Left kidney (tissue), 2 donors: Measurements from ENCODE around the gene HAND2. TPM values are rescaled to one million over a fixed set of nuclear protein-coding genes. Genes with fewer than 3 reads are reported as not detected.

Experiments used
- DNase-seq: peaks from one replicate; pipeline ENCODE4 v3.0.0-alpha.2; 2013
- polyA plus RNA-seq: library from polyadenylated mRNA; unstranded; fragments of 120-200 nt; gene quantifications from one replicate; pipeline ENCODE4 v1.2.1, GENCODE V29; 2013; ENCODE audit not compliant: insufficient read length

The HAND2 gene
- polyA plus RNA-seq, 1 donor, result not detected

DNA sequence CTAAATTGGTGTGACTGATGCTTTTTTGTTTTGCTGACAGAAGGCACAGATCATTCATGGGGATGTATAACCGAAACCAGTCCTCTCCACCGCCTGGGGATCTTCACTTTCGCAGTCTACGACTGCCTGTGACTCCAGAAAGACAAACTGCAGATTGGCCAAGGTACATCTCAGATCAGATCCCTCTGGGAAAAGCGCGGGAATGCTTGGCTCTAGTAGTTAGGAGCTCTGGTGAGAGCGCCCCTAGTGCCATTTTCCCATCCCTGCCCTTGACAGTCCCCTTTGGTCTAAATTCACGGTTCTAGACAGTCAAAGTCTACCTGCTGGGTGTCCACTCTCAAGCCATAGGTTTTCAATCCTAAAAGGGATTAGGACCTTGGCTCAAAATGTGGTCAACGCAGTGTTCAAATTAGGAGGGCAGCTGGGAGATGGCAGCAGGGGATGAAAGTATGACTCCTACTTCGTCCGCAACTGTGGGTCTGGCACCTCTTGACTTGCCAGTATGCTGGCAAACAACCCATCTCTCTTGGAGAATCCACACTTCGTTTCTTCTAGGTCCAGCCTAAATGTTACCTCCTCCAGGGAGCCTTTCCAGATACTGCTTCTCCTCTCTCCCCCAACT, 6.9 kb upstream of the HAND2 start:
- DNase-seq, result no peak

DNA sequence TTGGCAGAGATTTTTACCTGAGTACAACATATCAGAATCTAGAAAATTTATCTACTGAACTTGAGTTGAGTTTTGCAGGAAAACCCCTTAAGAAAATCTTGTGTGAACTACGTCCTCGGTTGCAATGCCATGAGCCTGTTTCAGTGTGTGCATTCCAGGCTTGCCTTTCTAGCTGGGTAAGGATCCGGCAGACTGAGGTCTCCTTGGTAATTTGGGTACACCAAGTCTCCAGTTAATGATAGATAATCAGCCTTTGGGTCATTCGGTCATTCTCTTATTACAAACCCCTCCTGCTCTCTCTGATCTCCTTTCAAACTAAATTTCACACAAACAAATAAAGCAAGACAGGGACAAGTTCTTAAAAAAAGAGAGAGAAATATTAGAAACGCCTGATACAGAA, 5.9 kb upstream of the HAND2 start:
- DNase-seq, result no peak

DNA sequence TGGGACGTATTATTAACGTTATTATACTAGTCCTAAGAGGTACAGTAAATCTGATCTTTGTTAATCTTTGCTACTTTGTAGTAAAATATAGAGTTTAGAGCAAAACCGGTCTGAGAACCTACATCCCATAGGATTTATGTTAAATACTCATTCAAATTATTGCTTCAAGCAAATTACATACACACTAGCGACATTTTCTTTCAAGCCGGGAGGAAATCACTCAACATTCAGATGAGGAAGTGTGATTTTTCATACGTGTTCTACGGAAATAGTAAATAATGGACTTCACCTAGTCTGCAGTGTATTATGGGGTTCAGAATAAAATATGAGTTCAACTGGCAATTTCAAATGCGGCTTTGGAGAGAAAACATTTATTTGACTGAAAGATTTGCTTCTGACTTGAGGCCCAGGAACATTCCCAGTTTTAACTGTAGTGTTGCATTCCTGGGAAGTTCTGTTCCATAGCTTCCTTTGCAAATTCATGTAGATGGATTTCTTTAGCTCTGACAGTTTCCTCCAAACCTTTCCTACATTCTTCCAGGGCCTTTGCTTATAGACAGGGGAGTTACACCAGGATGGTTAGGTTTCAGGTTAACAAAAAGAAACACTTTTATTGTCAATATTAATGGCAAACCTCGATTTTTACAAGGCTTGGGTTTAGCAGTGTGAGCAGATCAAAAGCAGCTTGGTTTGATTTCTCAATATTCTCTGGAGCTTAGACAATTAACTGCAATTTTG, 5.3 kb upstream of the HAND2 start:
- no peak for DNase-seq

DNA sequence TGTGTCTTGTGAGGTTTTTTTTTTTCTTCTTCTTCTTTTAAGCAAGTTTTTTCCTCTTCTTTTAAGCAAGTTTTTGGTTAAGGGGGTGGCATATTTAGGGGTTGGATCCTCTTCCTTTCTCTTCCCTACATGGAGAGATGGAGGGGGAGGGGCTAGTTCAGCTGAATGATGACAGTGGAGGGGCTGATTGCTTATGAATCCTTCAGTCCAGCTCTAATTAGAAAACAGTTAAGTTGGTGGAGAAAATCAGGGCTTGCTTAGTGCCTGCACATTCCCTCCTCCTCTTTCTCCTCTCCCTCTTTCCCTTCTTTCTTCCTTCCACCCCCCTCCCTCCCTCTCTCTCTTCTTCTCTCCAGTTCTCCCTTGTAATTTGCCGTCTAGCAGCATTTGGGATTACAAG, 4.4 kb upstream of the HAND2 start:
- no peak for DNase-seq

DNA sequence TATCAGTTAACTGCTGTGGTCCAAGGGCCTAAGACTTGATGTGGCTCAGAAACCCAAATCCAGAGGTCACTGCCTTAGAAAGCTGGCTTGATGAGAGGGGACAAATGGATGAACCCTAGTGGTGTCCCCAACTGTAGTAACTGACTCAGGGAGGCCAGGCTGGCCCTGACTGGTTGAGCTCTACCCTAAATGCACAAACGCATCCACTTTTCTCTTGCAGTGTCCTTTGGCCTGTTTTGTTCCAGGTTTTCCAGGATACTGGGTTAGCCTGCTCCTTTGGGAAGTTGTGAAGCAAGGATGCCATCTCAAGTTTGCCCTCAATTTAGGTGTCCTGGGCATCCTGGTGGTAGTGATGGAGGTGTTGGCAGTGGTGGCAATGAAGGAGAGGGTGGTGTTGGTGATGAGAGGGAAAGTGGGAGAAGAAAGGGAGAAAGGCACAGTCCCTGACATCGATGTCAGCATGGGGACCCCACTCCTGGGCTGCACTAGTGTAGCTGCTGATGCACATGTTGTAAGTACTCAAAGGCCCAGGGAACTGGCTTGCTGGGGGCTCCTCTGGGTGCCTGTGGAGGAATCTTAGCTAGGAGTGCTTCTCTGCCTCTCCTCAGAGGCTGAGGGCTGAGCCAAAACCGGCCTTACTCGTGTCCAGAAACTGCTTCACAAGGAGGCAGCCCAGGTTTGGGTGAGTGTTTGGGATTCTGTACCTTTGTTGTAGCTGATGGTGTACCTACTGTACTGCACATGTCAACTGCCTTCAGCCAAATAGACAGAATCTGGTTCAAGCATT, 2.9 kb upstream of the HAND2 start:
- no peak for DNase-seq

DNA sequence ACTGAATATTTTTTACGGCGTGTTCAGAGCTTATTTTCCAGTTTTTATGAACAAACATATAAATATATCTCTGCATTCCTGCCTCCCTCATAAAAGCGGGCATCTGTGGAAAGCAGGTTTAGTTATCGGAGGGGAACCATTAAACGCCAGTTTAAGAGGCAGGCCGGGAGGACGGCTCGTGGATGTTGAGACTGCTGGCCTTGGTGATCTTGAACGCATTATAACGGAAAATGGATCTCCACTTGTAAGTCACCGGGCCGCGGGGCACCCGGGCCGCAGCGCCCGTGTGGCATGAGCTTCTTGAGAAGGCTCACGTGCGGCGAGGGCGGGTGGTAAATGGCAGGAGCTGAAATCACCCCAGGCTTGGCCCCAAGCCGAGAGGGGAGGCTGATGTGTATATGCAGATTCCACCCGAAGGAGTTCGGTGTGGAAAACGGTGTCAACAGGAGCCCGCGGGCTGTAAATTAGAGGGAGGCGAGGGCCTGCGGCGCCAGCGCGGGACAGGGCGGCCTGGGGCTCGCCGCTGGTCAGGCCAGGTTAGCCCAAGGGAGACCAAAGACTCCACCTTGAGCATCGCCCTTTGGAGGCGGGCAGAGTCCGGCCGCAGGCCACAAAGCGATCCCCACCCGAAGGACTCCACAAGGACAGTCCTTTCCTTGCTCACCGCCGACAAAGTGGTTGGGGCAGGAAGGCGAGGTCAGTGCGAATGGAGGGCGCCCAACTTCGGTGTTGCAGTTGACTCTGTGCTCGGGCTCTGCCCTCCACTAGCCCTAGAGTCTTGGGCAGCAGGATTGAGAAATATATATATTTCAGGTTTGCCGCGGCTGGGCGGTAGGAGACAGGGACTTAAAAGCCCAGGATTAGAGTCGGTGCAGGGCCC, 1.3 kb upstream of the HAND2 start:
- DNase-seq, result no peak

DNA sequence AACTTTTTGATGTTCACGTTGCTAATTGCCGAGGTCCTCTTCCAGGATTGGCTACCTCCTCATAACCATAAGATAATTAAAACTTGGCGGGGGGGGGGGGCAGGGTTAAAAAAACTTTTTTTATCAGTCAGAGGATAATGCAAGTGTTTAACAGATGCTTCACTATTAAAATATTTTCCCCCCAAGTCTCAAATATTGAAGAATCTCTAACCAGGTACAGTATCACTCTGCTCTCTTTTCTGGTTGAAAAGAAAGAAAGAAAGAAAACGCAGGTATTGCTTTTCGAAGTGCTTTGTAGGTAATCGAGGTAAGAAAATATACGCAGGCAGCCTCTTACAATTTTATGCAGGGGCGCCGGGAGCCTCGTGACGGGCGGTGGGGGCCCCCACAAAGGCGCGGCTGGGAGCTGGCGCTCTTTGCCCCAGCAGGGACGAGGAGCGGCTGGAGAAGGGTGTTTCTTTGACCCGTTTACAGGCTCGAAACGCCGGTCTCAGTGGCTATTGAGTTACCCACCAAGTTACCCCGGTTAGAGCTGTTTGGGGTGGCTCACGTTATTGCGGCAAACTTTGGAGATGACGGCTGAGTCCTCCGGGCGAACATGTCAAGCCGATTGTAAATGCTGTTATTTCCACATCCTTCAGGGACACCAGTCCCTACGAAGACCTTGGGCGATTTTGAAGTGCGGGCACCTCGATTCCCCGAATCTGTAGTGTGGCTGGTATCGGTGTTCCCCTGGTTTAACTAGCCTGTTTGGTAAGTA, 477 bp upstream of the HAND2 start:
- no peak for DNase-seq

DNA sequence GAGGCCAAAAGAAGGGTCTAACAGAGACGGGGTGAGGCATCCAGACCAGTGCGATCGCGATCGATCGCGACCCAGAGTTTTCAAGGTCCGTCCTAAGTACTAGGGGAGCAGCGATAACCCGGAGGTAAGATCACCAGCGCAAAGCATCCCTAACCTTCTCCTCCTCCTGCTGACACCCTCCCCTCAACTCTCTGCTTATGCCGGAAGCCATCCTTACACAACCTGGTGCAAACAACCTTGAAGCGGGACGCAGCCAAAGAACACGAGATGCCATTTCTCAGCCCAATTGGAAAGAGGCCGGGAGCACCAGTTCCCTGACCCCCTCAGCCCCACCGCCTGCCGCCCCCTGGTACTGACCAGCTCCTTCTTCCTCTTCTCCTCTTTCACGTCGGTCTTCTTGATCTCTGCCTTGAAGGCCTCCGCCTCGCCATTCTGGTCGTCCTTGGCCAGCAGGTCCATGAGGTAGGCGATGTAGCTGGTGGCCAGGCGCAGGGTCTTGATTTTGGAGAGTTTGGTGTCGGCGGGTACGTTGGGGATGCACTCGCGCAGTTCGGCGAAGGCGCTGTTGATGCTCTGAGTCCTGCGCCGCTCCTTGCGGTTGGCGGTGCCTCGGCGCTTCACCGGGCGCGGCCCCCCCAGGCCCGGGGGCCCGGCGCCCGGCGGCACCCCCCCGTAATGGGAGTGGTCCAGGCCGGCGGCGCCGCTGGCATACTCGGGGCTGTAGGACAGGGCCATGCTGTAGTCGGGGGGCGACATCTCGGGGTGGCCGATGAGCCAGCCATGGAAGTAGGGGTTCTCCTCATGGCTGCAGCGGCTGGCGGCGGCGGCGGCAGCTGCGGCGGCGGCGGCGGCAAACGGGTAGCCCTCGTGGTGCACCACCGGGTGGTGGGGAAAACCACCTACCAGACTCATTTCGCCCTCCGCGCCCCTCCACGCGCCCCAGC, 1.4 kb downstream of the HAND2 start:
- no peak for DNase-seq

DNA sequence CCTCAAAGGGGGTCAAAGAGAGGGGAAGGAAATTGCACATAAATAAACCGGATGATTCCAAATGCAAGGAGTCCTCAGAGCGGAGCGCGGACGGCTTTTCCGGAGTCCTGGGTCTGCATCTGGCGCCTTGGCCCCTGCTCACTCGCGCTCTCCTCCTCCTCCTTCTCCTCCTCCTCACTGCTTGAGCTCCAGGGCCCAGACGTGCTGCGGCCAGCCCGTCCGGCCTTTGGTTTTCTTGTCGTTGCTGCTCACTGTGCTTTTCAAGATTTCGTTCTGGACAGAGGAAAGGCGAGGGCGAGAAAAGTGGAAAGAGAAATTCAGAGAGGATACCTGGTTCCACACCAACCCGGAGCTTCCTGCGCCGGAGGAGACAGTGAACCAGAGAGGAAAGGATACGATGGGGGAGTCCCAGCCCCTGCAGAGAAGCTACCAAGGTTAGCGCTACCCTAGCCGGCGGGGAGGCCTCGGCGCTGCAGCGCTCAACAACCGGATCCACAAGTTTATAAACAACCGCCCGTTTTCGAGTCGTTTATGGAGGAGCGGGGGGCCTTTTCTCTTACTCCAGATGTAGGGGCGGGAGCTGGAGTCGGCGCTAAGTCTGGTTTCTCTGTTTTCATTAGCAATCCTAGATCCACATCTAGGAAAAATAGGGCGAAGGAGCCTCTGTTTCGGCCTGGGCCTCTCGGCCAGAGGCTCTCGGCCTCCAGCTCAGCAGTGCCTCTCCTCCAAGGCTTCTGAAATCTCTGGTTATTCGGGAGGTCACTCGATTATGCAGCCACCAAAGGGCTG, 2.7 kb downstream of the HAND2 start:
- no peak for DNase-seq

DNA sequence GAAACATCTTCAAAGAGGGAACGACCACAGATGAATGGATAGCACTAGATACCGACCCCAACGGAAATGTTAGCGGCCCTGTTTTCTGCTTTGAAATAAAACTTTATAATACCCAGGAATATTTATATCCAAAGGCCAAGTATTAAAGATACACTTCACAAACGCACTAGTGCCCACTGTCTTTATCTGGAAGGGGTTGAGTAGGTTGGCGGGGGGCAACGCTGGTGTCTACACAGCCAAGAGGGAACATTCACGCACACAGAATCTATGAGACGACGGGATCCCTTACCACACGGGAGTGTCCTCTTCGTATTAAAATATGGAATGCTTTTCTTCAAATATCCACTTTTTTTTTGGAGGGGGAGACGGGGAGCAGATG, 3.3 kb downstream of the HAND2 start:
- DNase-seq, result no peak

DNA sequence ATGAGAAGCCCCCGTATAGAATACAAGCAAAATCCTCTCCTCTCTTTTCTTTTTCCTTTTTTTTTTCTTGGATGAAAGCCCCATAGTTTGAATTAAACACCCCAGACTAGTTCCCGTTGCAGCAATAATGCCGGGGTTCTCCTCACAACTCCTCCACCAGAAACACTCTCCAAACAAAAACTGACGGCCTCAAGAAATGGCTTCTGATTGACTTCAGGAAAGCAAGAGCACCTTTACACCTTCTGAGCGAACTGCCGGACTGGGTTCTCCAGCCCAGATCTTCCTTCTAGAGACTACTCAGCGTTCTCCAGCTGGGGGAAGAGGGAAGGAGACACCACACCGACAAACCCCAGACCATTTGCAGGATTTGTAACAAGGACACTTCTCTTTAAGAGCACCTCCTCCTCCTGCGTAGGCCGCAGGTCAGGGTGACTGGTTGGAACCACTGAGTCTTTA, 4.0 kb downstream of the HAND2 start:
- no peak for DNase-seq

DNA sequence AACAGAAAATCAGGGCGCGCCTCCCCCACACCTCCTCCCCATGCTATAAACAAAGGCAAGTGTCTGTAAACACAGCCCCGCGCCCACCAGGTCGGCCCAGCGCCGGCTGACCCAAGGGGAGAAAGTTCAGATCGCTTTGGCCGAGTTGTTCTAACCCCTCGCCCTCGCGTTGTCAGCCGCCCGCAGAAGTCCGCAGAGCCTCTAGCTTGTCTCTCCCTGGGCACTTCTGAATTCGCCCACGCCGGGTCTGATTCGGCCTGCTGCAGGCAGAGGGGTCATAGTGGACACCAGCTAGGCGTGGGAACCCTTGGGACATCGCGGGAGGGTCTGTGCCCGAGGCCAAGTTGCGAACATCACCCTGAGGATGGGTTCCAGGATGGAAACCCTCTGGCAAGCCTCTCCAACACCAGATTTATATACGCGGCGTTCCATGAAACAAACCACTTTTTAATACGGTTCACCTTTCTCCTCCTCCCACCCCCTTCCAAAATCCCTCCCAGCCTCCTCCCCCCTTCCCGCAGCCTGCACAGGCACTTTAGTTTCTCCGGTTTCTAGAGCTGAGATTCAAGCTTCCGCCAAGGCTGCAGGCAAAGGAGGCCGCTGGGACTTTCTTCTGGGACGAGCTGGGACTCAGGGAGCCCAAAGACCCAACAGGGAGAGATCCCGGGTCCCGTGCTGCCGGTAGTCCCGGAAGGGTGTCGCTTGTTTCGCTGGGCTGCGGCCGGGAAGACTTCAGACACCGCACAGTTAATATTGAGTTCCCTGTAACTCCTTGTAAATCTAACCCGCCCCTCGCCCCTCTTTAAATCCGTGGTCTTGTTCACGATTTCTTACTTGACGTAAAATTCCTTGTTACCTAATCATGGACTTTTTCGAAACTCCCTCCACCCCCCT, 4.7 kb downstream of the HAND2 start:
- DNase-seq, result no peak

DNA sequence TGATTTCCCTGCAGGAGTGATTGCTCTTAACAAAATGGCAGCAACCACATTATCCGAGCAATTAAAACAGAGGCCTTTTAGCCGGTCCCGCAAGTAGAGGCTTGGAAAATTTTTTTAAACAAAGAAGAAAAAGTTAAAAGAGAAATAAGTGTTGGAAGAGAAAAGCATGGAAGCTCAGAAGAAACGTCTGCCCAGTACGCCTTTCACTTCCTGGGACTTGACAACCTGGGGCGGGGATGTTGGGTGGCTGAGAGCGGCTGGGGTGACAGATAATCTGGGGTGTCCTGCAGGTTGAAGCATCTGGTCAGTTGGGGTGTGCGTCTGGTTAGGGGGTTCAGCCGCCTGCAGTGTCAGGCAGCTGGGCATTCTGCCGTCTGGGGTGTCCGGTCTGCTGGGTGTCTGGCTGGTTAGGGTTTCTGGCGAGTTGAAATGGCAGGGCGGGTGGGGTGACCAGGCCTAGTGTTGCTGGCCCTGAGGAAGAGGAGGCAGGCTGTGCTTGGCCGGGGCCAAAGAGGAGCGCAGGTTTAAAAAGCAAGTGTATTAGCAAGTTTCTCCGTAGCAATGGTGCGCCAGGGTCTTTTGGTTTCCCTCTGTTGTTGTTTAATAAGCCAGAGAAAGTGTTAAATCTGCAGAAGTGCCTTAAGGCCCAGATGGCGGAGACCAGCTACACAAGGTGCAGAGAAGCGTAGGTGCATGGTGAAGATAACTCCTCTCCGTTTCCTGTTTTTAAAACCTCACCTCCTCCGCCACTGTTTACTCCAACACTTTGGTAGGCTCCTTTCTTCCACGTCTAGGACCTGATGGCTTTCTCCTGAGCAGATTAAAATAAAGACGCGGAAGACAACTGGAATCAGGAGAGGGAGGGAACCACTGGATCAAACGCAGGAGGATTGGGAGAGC, 5.6 kb downstream of the HAND2 start:
- no peak for DNase-seq

DNA sequence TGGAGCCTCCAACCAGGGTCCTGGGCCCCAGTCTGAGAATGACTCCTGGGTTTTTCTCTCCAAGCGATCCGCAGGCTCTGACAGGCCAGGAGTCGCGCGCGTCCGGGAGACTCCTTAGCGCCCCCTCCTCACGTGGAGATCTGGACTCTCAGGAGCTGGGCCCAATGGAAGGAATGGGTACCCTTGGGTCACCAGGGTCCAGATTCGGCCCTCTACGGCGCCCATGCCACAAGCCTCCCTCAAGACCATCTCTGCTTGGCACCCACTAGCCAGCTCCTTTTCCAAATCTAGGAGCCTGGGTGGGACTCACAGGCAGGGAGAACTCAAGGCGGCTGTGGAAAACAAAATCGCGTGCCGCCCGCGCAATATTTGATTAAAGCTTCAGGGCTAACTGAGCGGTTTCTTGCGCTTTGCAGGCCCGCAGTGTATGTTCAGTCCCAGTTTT, 7.1 kb downstream of the HAND2 start:
- no peak for DNase-seq

DNA sequence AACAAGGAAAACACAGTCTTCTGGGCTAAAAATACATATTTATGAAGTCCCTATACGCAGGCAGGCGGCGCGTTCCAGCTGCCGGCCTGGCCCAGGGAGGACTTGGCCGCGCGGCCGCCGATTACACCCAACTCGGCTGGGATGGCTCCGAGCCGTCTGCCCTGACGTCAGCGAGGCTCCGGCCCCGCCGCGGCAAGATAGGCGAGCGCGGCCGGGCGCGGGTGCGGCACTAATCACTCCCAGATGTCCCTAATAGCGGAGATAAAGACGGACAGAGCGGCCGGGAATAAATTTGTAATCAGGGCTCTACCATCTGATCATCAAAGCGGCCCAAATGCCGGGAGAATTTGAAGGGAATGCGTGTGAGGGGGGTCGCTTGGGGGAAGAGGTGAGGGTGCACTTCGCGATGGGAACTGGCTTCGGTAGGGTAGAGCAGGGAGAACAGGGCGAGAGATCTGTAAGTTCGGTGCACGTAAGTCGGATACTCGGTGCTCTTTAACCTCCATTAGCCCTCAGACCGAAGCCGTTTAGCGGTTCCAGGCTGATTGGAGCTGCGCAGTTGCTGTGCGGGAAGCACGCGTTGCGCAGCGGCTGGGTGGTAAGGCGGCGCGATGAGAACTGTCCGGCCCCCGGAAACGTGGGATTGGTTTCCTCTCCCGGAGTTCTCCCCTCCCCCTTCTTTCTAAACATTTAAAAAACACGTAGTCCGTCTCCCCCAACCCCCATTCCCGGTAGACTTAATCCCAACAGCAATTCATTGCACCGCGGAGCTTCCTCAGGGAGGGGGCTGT, 7.7 kb downstream of the HAND2 start:
- no peak for DNase-seq

DNA sequence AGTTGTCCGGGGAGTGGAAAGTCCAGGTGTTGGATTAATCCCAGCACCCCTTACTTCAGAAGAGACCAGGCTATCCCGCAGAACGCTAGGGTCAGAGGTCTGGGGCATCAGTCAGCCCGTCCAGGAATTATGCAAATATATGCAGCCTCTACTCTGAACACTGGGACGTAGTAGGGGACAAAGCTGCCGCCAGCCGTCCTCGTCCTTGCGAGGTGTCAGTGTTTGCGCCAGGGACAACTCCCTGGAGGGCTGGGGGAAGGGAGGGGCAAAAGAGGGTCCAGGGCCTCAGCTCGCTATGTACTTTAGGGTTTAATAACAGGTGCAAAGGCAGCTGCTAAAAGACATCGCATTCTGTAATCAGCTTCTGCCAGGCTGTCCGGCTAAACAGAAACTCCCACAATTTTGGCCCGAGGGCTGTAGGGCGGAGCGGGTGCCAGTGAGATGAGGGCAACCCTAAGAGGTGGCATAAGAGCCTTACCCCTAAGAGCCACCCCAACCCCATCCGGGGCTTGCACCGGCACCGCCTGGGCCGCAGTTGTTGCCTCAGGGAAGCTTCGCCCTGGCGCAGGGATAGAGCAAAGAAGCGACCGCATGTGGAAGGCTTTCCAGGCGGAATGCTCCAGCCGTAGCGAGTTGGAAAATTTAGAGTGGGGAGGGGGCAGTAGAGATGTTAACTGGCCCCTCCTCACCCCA, 8.4 kb downstream of the HAND2 start:
- DNase-seq, result no peak
